KG1 (cell line): ENCODE measurements around the gene TEKT3.

Experiments used
- DNase-seq: peaks from one replicate; lab custom pipeline; 2025; lab: John Stamatoyannopoulos, UW

Gene TEKT3

GRCh38 chr17:15341385-15341849 lies at the start of gene TEKT3:
TEKT3 (minus strand) TSS chr17:15341597; CDS start chr17:15331585, 10,012 bp downstream.
- no peak for DNase-seq

GRCh38 chr17:15388356-15389041 lies 47.1 kb upstream of the TEKT3 start:
- no peak for DNase-seq

GRCh38 chr17:15386083-15386482 lies 44.7 kb upstream of the TEKT3 start:
- DNase-seq, result no peak

- DNase-seq, result no peak
Observed at GRCh38 chr17:15385305-15385704, 43.9 kb upstream of the TEKT3 start.

GRCh38 chr17:15384142-15384787 lies 42.9 kb upstream of the TEKT3 start:
- DNase-seq, result no peak

- DNase-seq, result no peak
Observed at GRCh38 chr17:15382914-15383313, 41.5 kb upstream of the TEKT3 start.

GRCh38 chr17:15381707-15382106 lies 40.3 kb upstream of the TEKT3 start:
- DNase-seq, result no peak

GRCh38 chr17:15380446-15380845 lies 39.0 kb upstream of the TEKT3 start:
- DNase-seq, result no peak

- DNase-seq, result no peak
Observed at GRCh38 chr17:15379659-15380058, 38.3 kb upstream of the TEKT3 start.

- no peak for DNase-seq
Observed at GRCh38 chr17:15378243-15378642, 36.8 kb upstream of the TEKT3 start.

- DNase-seq, result no peak
Observed at GRCh38 chr17:15377616-15378015, 36.2 kb upstream of the TEKT3 start.

GRCh38 chr17:15377200-15377599 lies 35.8 kb upstream of the TEKT3 start:
- no peak for DNase-seq

- DNase-seq, result no peak
Observed at GRCh38 chr17:15371376-15372130, 30.2 kb upstream of the TEKT3 start.

GRCh38 chr17:15368600-15368999 lies 27.2 kb upstream of the TEKT3 start:
- DNase-seq, result no peak

GRCh38 chr17:15366026-15366425 lies 24.6 kb upstream of the TEKT3 start:
- no peak for DNase-seq

- no peak for DNase-seq
Observed at GRCh38 chr17:15364615-15365014, 23.2 kb upstream of the TEKT3 start.

GRCh38 chr17:15363702-15364101 lies 22.3 kb upstream of the TEKT3 start:
- DNase-seq, result no peak

GRCh38 chr17:15361592-15361991 lies 20.2 kb upstream of the TEKT3 start:
- DNase-seq, result no peak

GRCh38 chr17:15361151-15361550 lies 19.8 kb upstream of the TEKT3 start:
- no peak for DNase-seq

- no peak for DNase-seq
Observed at GRCh38 chr17:15354256-15354655, 12.9 kb upstream of the TEKT3 start.

GRCh38 chr17:15351925-15352324 lies 10.5 kb upstream of the TEKT3 start:
- no peak for DNase-seq

GRCh38 chr17:15351478-15351840 lies 10.1 kb upstream of the TEKT3 start:
- DNase-seq, result no peak
